Measurements from ENCODE around the gene F2RL3.

F2RL3 gene

DNA sequence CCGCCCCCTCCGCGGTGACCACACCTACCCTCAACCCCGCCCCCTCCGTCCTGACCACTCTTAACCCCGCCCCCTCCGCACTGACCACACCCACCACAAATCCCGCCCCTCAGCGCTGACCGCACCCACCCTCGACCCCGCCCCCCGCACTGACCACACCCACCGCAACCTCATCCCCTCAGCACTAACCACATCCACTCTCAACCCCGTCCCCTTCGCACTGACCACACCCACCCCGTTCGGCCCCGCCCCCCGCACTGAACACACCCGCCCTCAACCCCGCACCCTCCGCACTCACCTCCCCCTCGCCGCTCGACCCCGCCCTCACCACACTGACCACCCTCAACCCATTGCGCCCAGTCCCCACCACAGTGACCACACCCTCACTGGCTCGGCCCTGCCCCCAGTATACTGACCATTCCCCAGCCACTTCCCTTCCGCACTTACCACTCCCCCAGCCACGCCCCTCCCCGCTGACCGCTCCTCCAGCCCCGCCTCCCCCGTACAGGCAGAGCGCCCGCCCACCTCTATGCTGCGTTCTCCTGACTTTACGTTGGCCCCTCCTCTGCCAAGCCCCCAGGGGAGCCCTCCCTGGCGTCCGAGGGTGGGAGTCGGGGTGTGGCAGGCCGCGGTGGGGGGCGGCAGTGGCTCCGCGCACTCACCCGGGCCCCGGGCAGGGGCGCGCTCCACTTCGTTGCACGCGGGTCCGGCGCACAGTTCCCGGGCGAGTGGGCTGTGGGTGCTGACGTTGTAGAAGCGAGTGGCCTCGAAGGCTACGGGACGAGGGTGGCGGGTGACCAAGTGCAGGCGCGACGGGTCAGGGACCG is 8.4 kb downstream of the F2RL3 start:
- Histone ChIP-seq H2BK120ac (ENCODE audit: low read depth, low read length) (no peak overlapping the region), H2BK5ac (ENCODE audit: low read length) (no peak overlapping the region), H3K9ac (ENCODE audit: low read depth, low read length, poor library complexity) (peak overlapping the region; percentile 92), H3K36me3 (replicated peaks in 1 of 2; ENCODE audit: control insufficient read depth in 2 of 2, insufficient read depth in 2 of 2, low read length in 2 of 2) (no peaks in the 10 kb centered on the region), H3K4me2 (ENCODE audit: insufficient read depth, low read length, poor library complexity, severe bottlenecking) (peak overlapping the region; percentile 85), H3K23ac (ENCODE audit: low read depth, low read length, poor library complexity) (peak overlapping the region; percentile 89), H2BK15ac (ENCODE audit: low read length) (no peak overlapping the region), H3K27me3 (ENCODE audit: control insufficient read depth in 3 of 3, insufficient read depth in 3 of 3, low read depth in 1 of 3, low read length in 3 of 3) (peaks cover 0 to 24% (median 7%) of the 10 kb centered on the region in 3 experiments), H2AFZ (ENCODE audit: low read length) (peak overlapping the region; percentile 96), H4K91ac (ENCODE audit: low read depth, low read length, poor library complexity) (no peak overlapping the region), H3K14ac (ENCODE audit: low read length) (peak overlapping the region; percentile 82), H3K4ac (ENCODE audit: low read length) (no peak overlapping the region), H3K4me1 (ENCODE audit: control insufficient read depth in 2 of 2, insufficient read depth in 1 of 2, low read depth in 1 of 2, low read length in 2 of 2) (peaks cover 9% of the 10 kb centered on the region in 2 donors), H3K4me3 (ENCODE audit: low read length in 2 of 2) (peak overlapping the region; percentile 36 to 86), H3K9me3 (replicated peaks in 1 of 2; ENCODE audit: control insufficient read depth in 2 of 2, insufficient read depth in 1 of 2, low read depth in 1 of 2, low read length in 2 of 2) (no peaks in the 10 kb centered on the region), H2BK12ac (ENCODE audit: low read length) (no peak overlapping the region), H4K8ac (ENCODE audit: low read depth, low read length) (peak overlapping the region; percentile 43), H3K79me1 (ENCODE audit: low read depth, low read length) (peaks cover 4% of the 10 kb centered on the region), H3K18ac (ENCODE audit: low read length) (peak overlapping the region; percentile 94), H2AK5ac (ENCODE audit: low read depth, low read length) (peak overlapping the region; percentile 70), H3K27ac (replicated peaks; ENCODE audit: low read length) (no peak overlapping the region)
- WGBS, 2 donors (ENCODE audit: extremely low coverage in 2 of 2, insufficient read length in 2 of 2, insufficient replicate concordance in 1 of 2) = no CpG with 5 or more reads among the region's 68 CpGs
- peak; percentile 92 for DNase-seq (ENCODE audit: low spot score)

DNA sequence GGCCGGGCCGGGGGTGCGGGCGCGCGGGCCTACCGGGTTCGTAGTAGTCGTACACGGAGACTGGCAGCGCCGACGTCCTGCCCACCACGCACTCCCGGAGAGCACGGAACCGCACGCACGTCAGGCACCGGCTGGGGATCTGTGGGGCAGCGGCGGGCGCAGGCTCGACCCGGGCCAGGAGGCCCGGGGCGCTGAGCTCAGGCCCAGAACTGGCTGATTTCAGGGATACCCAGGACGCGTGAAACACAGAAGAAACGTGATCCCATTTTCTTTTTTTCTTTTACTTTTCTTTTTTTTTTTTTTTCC is 9.0 kb downstream of the F2RL3 start:
- Histone ChIP-seq H2BK12ac (ENCODE audit: low read length) (no peak overlapping the region), H2BK5ac (ENCODE audit: low read length) (no peak overlapping the region), H2AK5ac (ENCODE audit: low read depth, low read length) (peak overlapping the region; percentile 70), H2BK120ac (ENCODE audit: low read depth, low read length) (no peak overlapping the region), H2AFZ (ENCODE audit: low read length) (peak overlapping the region; percentile 96), H3K79me1 (ENCODE audit: low read depth, low read length) (peaks cover 4% of the 10 kb centered on the region), H3K23ac (ENCODE audit: low read depth, low read length, poor library complexity) (peak overlapping the region; percentile 89), H3K9ac (ENCODE audit: low read depth, low read length, poor library complexity) (peak overlapping the region; percentile 92), H2BK15ac (ENCODE audit: low read length) (no peak overlapping the region), H4K91ac (ENCODE audit: low read depth, low read length, poor library complexity) (no peak overlapping the region), H3K4me2 (ENCODE audit: insufficient read depth, low read length, poor library complexity, severe bottlenecking) (peak overlapping the region; percentile 85), H3K14ac (ENCODE audit: low read length) (peak overlapping the region; percentile 82), H3K18ac (ENCODE audit: low read length) (peak overlapping the region; percentile 94), H3K4me1 (ENCODE audit: control insufficient read depth in 2 of 2, insufficient read depth in 1 of 2, low read depth in 1 of 2, low read length in 2 of 2) (peaks cover 9% of the 10 kb centered on the region in 2 donors), H4K8ac (ENCODE audit: low read depth, low read length) (peak overlapping the region; percentile 43), H3K9me3 (replicated peaks in 1 of 2; ENCODE audit: control insufficient read depth in 2 of 2, insufficient read depth in 1 of 2, low read depth in 1 of 2, low read length in 2 of 2) (no peaks in the 10 kb centered on the region), H3K36me3 (replicated peaks in 1 of 2; ENCODE audit: control insufficient read depth in 2 of 2, insufficient read depth in 2 of 2, low read length in 2 of 2) (no peaks in the 10 kb centered on the region), H3K4me3 (ENCODE audit: low read length in 2 of 2) (peak overlapping the region; percentile 36 to 86), H3K27me3 (ENCODE audit: control insufficient read depth in 3 of 3, insufficient read depth in 3 of 3, low read depth in 1 of 3, low read length in 3 of 3) (peaks cover 0 to 20% (median 7%) of the 10 kb centered on the region in 3 experiments), H3K4ac (ENCODE audit: low read length) (no peak overlapping the region), H3K27ac (replicated peaks; ENCODE audit: low read length) (no peak overlapping the region)
- WGBS, 2 donors (ENCODE audit: extremely low coverage in 2 of 2, insufficient read length in 2 of 2, insufficient replicate concordance in 1 of 2) = no CpG with 5 or more reads among the region's 30 CpGs
- DNase-seq (ENCODE audit: low spot score) = no peak

- no peak overlapping the region for H2BK15ac ChIP-seq (ENCODE audit: low read length)
- no peak for DNase-seq (ENCODE audit: low spot score)
- peaks cover 0 to 20% (median 7%) of the 10 kb centered on the region in 3 experiments for H3K27me3 ChIP-seq (ENCODE audit: control insufficient read depth in 3 of 3, insufficient read depth in 3 of 3, low read depth in 1 of 3, low read length in 3 of 3)
- H3K14ac ChIP-seq (ENCODE audit: low read length) = no peak overlapping the region
- no peak overlapping the region for H2AFZ ChIP-seq (ENCODE audit: low read length)
- H3K27ac ChIP-seq (replicated peaks; ENCODE audit: low read length) = no peak overlapping the region
- H4K91ac ChIP-seq (ENCODE audit: low read depth, low read length, poor library complexity) = no peak overlapping the region
- H3K4me2 ChIP-seq (ENCODE audit: insufficient read depth, low read length, poor library complexity, severe bottlenecking) = no peak overlapping the region
- no peak overlapping the region for H3K4ac ChIP-seq (ENCODE audit: low read length)
- H3K79me1 ChIP-seq (ENCODE audit: low read depth, low read length) = peaks cover 4% of the 10 kb centered on the region
- peaks cover 9% of the 10 kb centered on the region in 2 donors for H3K4me1 ChIP-seq (ENCODE audit: control insufficient read depth in 2 of 2, insufficient read depth in 1 of 2, low read depth in 1 of 2, low read length in 2 of 2)
- H3K9ac ChIP-seq (ENCODE audit: low read depth, low read length, poor library complexity) = no peak overlapping the region
- H2BK5ac ChIP-seq (ENCODE audit: low read length) = no peak overlapping the region
- H2AK5ac ChIP-seq (ENCODE audit: low read depth, low read length) = no peak overlapping the region
- H3K23ac ChIP-seq (ENCODE audit: low read depth, low read length, poor library complexity) = no peak overlapping the region
- no peak overlapping the region for H3K18ac ChIP-seq (ENCODE audit: low read length)
- no peaks in the 10 kb centered on the region for H3K9me3 ChIP-seq (replicated peaks in 1 of 2; ENCODE audit: control insufficient read depth in 2 of 2, insufficient read depth in 1 of 2, low read depth in 1 of 2, low read length in 2 of 2)
- no peak overlapping the region for H2BK12ac ChIP-seq (ENCODE audit: low read length)
- no CpG with 5 or more reads among the region's 12 CpGs for WGBS, 2 donors (ENCODE audit: extremely low coverage in 2 of 2, insufficient read length in 2 of 2, insufficient replicate concordance in 1 of 2)
- no peaks in the 10 kb centered on the region for H3K36me3 ChIP-seq (replicated peaks in 1 of 2; ENCODE audit: control insufficient read depth in 2 of 2, insufficient read depth in 2 of 2, low read length in 2 of 2)
- H2BK120ac ChIP-seq (ENCODE audit: low read depth, low read length) = no peak overlapping the region
- no peak overlapping the region for H3K4me3 ChIP-seq (ENCODE audit: low read length in 2 of 2)
- no peak overlapping the region for H4K8ac ChIP-seq (ENCODE audit: low read depth, low read length)
Observed at GRCh38 chr19:16898361-16899015, 9.7 kb downstream of the F2RL3 start.

DNA sequence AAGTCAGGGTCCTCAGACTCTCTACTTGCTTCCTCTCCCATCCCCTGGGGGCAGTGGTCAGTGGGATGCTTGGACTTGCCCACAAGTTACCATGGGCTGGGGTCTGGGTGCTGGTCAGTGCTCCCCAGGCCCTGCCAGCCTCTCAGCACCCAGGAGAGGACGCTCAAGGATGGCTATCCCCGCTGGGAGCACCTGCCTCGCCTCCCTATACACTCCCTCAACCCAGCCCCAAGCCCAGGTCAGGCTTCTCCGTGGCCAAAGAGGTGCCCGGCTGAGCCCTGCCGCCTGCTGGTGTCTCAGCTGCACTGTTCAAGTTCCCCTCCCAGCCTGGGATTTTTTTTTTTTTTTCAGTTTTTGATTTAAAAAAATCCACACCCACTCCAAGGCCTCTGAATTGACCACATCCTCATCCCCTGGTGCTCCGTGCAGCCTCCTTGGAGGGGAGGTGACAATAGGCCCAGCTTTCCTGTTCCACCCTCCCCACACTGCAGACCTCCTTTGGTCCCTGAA is 10.8 kb downstream of the F2RL3 start:
- H3K4ac ChIP-seq (ENCODE audit: low read length) = no peak overlapping the region
- peak overlapping the region; percentile 44 for H3K18ac ChIP-seq (ENCODE audit: low read length)
- H3K36me3 ChIP-seq (replicated peaks in 1 of 2; ENCODE audit: control insufficient read depth in 2 of 2, insufficient read depth in 2 of 2, low read length in 2 of 2) = peaks cover 0 to 3% of the 10 kb centered on the region in 2 donors
- H3K27ac ChIP-seq (replicated peaks; ENCODE audit: low read length) = no peak overlapping the region
- H3K9me3 ChIP-seq (replicated peaks in 1 of 2; ENCODE audit: control insufficient read depth in 2 of 2, insufficient read depth in 1 of 2, low read depth in 1 of 2, low read length in 2 of 2) = no peaks in the 10 kb centered on the region
- H3K4me1 ChIP-seq (ENCODE audit: control insufficient read depth in 2 of 2, insufficient read depth in 1 of 2, low read depth in 1 of 2, low read length in 2 of 2) = peaks cover 9% of the 10 kb centered on the region in 2 donors
- H2BK120ac ChIP-seq (ENCODE audit: low read depth, low read length) = no peak overlapping the region
- peak overlapping the region; percentile 6 for H3K14ac ChIP-seq (ENCODE audit: low read length)
- no peak for DNase-seq (ENCODE audit: low spot score)
- H3K79me1 ChIP-seq (ENCODE audit: low read depth, low read length) = peaks cover 4% of the 10 kb centered on the region
- H3K9ac ChIP-seq (ENCODE audit: low read depth, low read length, poor library complexity) = no peak overlapping the region
- no peak overlapping the region for H4K91ac ChIP-seq (ENCODE audit: low read depth, low read length, poor library complexity)
- no peak overlapping the region for H2BK12ac ChIP-seq (ENCODE audit: low read length)
- no peak overlapping the region for H3K4me2 ChIP-seq (ENCODE audit: insufficient read depth, low read length, poor library complexity, severe bottlenecking)
- no peak overlapping the region for H2BK15ac ChIP-seq (ENCODE audit: low read length)
- no peak overlapping the region for H2BK5ac ChIP-seq (ENCODE audit: low read length)
- H3K4me3 ChIP-seq (ENCODE audit: low read length in 2 of 2) = no peak overlapping the region
- peak overlapping the region; percentile 43 for H2AK5ac ChIP-seq (ENCODE audit: low read depth, low read length)
- no peak overlapping the region for H4K8ac ChIP-seq (ENCODE audit: low read depth, low read length)
- H2AFZ ChIP-seq (ENCODE audit: low read length) = no peak overlapping the region
- peak overlapping the region; percentile 43 for H3K23ac ChIP-seq (ENCODE audit: low read depth, low read length, poor library complexity)
- peaks cover 0 to 17% (median 7%) of the 10 kb centered on the region in 3 experiments for H3K27me3 ChIP-seq (ENCODE audit: control insufficient read depth in 3 of 3, insufficient read depth in 3 of 3, low read depth in 1 of 3, low read length in 3 of 3)
- no CpG with 5 or more reads among the region's 7 CpGs for WGBS, 2 donors (ENCODE audit: extremely low coverage in 2 of 2, insufficient read length in 2 of 2, insufficient replicate concordance in 1 of 2)

Measured in neuronal stem cell (in vitro differentiated cells).